Osteoblast (primary cell): ENCODE results near the gene ZNF575. TPM values are rescaled to one million over a fixed set of nuclear protein-coding genes. Genes with fewer than 3 reads are reported as not detected.
"Not testable (repeated sequence)": the region's sequence is repeated elsewhere in the genome, so short reads cannot be mapped to it uniquely, and the experiment has no call there.

Source experiments
- DNase-seq: peaks from one replicate; pipeline ENCODE4 v3.0.0; 2011; ENCODE audit warnings: low spot score, mixed read lengths; ENCODE audit not compliant: insufficient read length; ENCODE audit errors: missing footprints
- H2AFZ ChIP-seq: 2 replicates; pipeline ENCODE4 v1.6.0; 2011; ENCODE audit warnings: mild to moderate bottlenecking, low read length
- H3K27ac ChIP-seq: 2 replicates; pipeline ENCODE4 v1.5.1; 2011; ENCODE audit warnings: mild to moderate bottlenecking, low read depth, low read length, moderate library complexity
- H3K27me3 ChIP-seq: 2 replicates; pipeline ENCODE4 v1.6.0; 2012; ENCODE audit warnings: mild to moderate bottlenecking, control low read depth, inconsistent platforms, low read length, moderate library complexity; ENCODE audit not compliant: insufficient read depth
- H3K36me3 ChIP-seq: 2 replicates; pipeline ENCODE4 v1.5.1; 2011; ENCODE audit warnings: mild to moderate bottlenecking, low read length, control low read depth, moderate library complexity; ENCODE audit not compliant: insufficient read depth
- H3K4me1 ChIP-seq: 2 replicates; pipeline ENCODE4 v1.5.1; 2011; ENCODE audit warnings: mild to moderate bottlenecking, low read length, control low read depth, moderate library complexity; ENCODE audit not compliant: insufficient read depth
- H3K4me2 ChIP-seq: 2 replicates; pipeline ENCODE4 v1.6.0; 2011; ENCODE audit warnings: mild to moderate bottlenecking, low read length; ENCODE audit not compliant: insufficient read depth
- H3K4me3 ChIP-seq: fragments of 200-600 bp; sonication (generic); 3 replicates; pipeline ENCODE4 v1.5.1; 2012; ENCODE audit warnings: mild to moderate bottlenecking, low read length, inconsistent platforms; ENCODE audit not compliant: insufficient read depth
- H3K79me2 ChIP-seq: 2 replicates; pipeline ENCODE4 v1.6.0; 2012; ENCODE audit warnings: mild to moderate bottlenecking, low read length, control low read depth, inconsistent platforms; ENCODE audit not compliant: insufficient read depth
- H3K9me3 ChIP-seq: 2 replicates; pipeline ENCODE4 v1.5.1; 2011; ENCODE audit warnings: low read depth, low read length, control low read depth
- H4K20me1 ChIP-seq: 2 replicates; pipeline ENCODE4 v1.6.0; 2012; ENCODE audit warnings: mild to moderate bottlenecking, low read length, control low read depth; ENCODE audit not compliant: insufficient read depth
- CTCF ChIP-seq: IDR thresholded peaks from 2 replicates; pipeline ENCODE4 v1.5.1; 2011; ENCODE audit warnings: mild to moderate bottlenecking, low read depth, low read length, moderate library complexity; ENCODE audit errors: extremely low read depth
- total RNA-seq: library from RNA; depleted of rRNA; stranded (reverse); fragments of >200 nt; gene quantifications from 2 replicates; pipeline ENCODE4 v1.2.3, GENCODE V29; 2012

ZNF575 gene
- total RNA-seq, 1 donor: 0.72 TPM

DNA sequence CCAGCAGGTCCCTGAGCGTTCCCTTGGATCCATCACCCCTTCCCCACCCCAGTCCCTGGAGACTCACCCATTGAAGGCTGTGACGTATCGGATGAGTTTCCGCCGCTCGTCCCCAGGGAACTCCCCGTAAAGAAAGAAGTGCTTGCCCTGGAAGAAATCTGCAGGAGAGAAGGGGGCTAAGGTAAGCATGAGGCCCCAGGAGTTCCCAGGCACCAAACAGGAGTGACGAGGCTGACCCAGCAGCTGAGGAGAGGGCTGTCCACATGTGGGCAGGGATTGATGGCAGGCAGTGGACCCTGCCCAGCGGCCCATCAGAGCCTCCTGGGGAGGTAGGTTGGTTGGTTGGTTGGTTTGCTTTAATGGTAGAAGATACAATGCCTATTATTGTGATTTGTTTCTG lies 11.1 kb downstream of the ZNF575 start:
- no peaks in the 10 kb centered on the region for H3K9me3 ChIP-seq
- peaks cover 41% of the 10 kb centered on the region for H3K36me3 ChIP-seq
- no peak overlapping the region for H2AFZ ChIP-seq

GRCh38 chr19:43545276-43545675 lies 12.3 kb downstream of the ZNF575 start:
- Histone ChIP-seq H3K27me3 (no peaks in the 10 kb centered on the region), H3K4me2 (no peak overlapping the region), H3K36me3 (peaks cover 42% of the 10 kb centered on the region), H3K9me3 (no peaks in the 10 kb centered on the region), H2AFZ (no peak overlapping the region), H3K79me2 (no peaks in the 10 kb centered on the region), H3K27ac (no peak overlapping the region), H3K4me1 (no peaks in the 10 kb centered on the region), H4K20me1 (no peaks in the 10 kb centered on the region), H3K4me3 (no peak overlapping the region)
- no peak for TF ChIP-seq CTCF
- peak; percentile 25 for DNase-seq

More for the DNA sequence above, 11.1 kb downstream of the ZNF575 start:
- H3K4me3 ChIP-seq: no peak overlapping the region
- H4K20me1 ChIP-seq: no peaks in the 10 kb centered on the region
- TF ChIP-seq CTCF: no peak
- H3K27ac ChIP-seq: no peak overlapping the region
- DNase-seq: peak; percentile 8
- no peaks in the 10 kb centered on the region for H3K4me1 ChIP-seq
- H3K27me3 ChIP-seq: no peaks in the 10 kb centered on the region
- H3K4me2 ChIP-seq: no peak overlapping the region
- H3K79me2 ChIP-seq: no peaks in the 10 kb centered on the region

- peak; percentile 67 for DNase-seq
- Histone ChIP-seq H3K27ac (no peak overlapping the region), H4K20me1 (no peaks in the 10 kb centered on the region), H3K36me3 (peaks cover 45% of the 10 kb centered on the region), H3K4me3 (no peak overlapping the region), H2AFZ (no peak overlapping the region), H3K4me2 (no peak overlapping the region), H3K27me3 (no peaks in the 10 kb centered on the region), H3K9me3 (no peaks in the 10 kb centered on the region), H3K4me1 (no peaks in the 10 kb centered on the region), H3K79me2 (no peaks in the 10 kb centered on the region)
- TF ChIP-seq CTCF: no peak
Measured at GRCh38 chr19:43545981-43546380, 13.0 kb downstream of the ZNF575 start.

- no peaks in the 10 kb centered on the region for H3K79me2 ChIP-seq
- no peaks in the 10 kb centered on the region for H3K9me3 ChIP-seq
- H2AFZ ChIP-seq: no peak overlapping the region
- no peaks in the 10 kb centered on the region for H3K4me1 ChIP-seq
- TF ChIP-seq CTCF: no peak
- H3K4me3 ChIP-seq: no peak overlapping the region
- H4K20me1 ChIP-seq: no peaks in the 10 kb centered on the region
- H3K36me3 ChIP-seq: peaks cover 51% of the 10 kb centered on the region
- DNase-seq: peak; percentile 14
- H3K27ac ChIP-seq: no peak overlapping the region
- H3K4me2 ChIP-seq: no peak overlapping the region
- H3K27me3 ChIP-seq: no peaks in the 10 kb centered on the region
Measured at GRCh38 chr19:43546581-43546980, 13.6 kb downstream of the ZNF575 start.

GRCh38 chr19:43547926-43548325 lies 14.9 kb downstream of the ZNF575 start:
- peaks cover 47% of the 10 kb centered on the region for H3K36me3 ChIP-seq
- not testable (repeated sequence) for H3K4me3 ChIP-seq

More at GRCh38 chr19:43547926-43548325, 14.9 kb downstream of the ZNF575 start:
- H3K9me3 ChIP-seq, DNase-seq, H3K4me2 ChIP-seq, H4K20me1 ChIP-seq, H3K27me3 ChIP-seq, H2AFZ ChIP-seq, H3K27ac ChIP-seq, H3K79me2 ChIP-seq, H3K4me1 ChIP-seq: not testable (repeated sequence)
